GM18507 (cell line): ENCODE measurements around the gene CELF4.

Experiments
- DNase-seq: peaks from one replicate; pipeline ENCODE4 v3.0.0; 2011; ENCODE audit warnings: low read depth; ENCODE audit not compliant: insufficient read length; ENCODE audit errors: extremely low spot score
- FAIRE-seq: peaks from 2 replicates; lab custom pipeline; 2011; peaks lifted over from hg19 to GRCh38; lab: Jason Lieb, UNC

CELF4 gene

GRCh38 chr18:37505321-37505720, 60.3 kb downstream of the CELF4 start:
- DNase-seq = no peak
- FAIRE-seq = no peak

GRCh38 chr18:37502601-37503000, 63.0 kb downstream of the CELF4 start:
- DNase-seq = no peak
- no peak for FAIRE-seq

DNA sequence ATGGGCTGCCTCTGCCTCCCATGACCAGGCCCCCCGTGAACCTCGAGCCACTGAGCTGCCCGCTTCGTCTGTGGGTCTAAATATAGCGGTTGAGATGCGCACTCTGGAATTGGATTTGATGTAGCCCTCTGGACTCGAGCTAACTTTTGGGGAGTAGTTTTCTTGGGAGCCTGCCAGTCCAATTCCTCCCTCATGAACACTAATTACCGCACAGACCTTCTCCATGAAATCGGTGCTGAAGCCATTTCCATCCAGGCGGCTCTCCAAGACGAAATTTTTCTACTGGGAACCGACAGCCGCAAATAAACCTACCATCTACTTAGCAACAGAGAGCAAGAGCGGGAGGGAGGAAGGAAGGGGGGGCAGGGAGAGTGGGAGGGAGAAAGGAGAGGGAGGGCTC, 63.6 kb downstream of the CELF4 start:
- FAIRE-seq = no peak
- DNase-seq = no peak

GRCh38 chr18:37501136-37501535, 64.5 kb downstream of the CELF4 start:
- FAIRE-seq (no peak), DNase-seq (no peak)

GRCh38 chr18:37499913-37500312, 65.7 kb downstream of the CELF4 start:
- DNase-seq (no peak), FAIRE-seq (no peak)

DNA sequence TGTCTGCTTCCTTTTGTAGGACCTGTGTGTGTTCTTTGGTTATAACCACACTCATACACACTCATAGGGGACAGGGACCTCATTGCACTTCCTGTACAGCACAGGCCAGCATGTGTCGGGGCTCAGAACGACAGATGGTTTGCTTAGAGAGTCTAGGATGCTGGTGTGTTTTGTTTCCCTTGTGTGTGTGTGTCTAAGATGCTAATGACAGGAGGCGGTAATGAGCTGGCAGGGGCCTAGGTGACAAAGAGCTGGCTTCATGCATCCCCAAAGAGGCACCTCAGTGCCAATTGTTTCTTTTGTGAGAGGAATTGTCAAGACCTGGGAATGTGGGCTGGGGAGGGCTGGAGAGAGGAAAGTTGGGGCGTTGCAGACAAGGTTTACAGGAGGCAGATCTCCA, 66.6 kb downstream of the CELF4 start:
- DNase-seq = no peak
- FAIRE-seq = no peak

DNA sequence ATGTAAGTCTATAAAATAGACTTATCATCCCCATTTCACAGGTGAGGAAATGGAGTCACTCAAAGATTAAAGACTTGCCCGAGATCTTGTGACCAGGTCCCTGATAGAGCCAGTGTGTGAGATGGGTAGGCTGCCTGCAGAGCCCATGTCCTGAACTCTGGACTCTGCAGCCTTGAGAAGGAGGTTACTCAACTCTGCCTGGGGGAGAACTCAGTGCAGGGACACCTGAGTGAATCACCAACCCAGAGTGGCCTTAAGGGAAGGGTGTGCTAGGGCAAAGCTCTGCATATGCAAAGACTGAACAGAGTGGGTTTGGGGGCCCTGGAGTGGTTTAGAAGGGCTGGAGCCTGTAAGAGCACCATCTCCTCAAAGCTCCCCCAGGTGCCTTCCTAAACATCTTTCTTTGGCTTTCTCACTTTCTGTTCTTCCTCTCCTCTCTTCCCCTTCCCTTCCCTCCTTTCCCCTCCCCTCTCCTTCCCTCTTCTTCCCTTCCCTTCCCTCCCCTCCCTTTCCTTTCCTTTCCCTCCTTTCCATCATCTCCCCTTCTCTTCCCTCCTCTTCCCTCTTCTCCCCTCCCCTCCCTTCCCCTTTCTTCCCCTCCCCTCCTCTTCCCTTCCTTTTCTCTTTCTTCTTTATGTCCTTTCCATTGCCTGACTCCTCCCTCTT, 67.6 kb downstream of the CELF4 start:
- no peak for FAIRE-seq

GRCh38 chr18:37496568-37496967, 69.0 kb downstream of the CELF4 start:
- no peak for DNase-seq
- FAIRE-seq = no peak

More for the DNA sequence above, 67.6 kb downstream of the CELF4 start:
- no peak for DNase-seq

GRCh38 chr18:37495354-37495753, 70.2 kb downstream of the CELF4 start:
- FAIRE-seq (no peak), DNase-seq (no peak)

DNA sequence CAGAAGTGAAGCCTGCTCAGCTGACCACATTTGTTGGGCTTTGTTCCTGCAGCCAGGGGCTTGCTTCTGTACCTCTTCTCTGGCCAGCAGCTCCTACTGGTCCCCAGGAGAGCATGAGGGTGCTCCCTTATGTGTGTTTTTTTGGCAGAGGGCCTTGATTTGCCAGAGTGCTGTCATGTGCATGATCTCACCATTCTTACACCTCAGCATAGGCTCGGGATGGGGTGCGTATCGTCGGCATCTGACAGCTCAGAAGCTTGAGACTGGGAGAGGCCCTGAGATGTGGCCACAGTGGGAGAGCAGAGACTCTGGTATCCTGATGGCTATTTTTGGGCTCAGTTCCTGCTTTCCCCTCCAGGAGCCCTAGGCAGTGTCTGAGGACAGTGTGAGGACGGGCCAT, 71.2 kb downstream of the CELF4 start:
- FAIRE-seq = no peak
- DNase-seq = no peak

GRCh38 chr18:37493352-37493935, 72.2 kb downstream of the CELF4 start:
- FAIRE-seq = no peak
- no peak for DNase-seq

DNA sequence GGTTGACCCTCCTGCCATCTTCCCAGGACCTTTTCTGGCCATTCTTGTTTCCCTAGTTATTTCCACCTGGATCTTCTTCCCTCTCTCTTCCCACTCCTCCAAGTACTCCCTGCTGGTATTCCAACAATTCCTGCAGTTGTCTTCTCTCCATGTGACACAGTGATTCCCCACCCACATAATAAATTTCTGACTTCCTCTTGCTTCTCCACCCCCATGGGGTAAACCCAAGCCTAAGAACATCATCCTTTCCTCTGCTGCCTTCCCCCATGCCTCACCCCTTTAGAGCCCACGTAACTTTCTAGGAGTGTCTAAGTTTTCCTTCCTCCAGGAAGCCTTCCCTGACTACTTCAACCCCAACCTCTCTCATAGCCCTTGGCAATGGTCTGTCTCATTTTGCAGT, 72.6 kb downstream of the CELF4 start:
- DNase-seq = no peak
- FAIRE-seq = no peak

GRCh38 chr18:37491526-37491925, 74.1 kb downstream of the CELF4 start:
- no peak for DNase-seq
- no peak for FAIRE-seq

DNA sequence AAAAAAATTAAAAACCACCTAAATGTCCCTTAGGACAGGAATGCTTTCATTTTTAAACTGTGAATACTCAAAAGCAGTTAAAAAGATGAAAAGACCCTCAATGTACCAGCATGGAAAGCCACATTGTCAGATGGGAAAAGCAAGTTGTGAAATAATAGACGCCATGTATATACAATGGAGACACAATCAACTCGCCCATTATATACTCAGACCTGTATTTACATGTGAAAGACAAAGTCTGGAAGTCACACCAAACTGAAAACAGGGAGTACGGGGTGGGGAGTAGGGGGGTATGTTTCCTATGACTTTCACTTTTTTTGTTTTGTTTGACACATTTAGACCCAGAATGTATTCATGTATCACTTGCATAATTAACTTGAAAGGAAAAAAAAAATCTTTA, 75.6 kb downstream of the CELF4 start:
- FAIRE-seq (no peak), DNase-seq (no peak)

- FAIRE-seq (no peak), DNase-seq (no peak)
Measured at GRCh38 chr18:37489011-37489410, 76.6 kb downstream of the CELF4 start.

GRCh38 chr18:37487400-37487867, 78.2 kb downstream of the CELF4 start:
- FAIRE-seq (no peak), DNase-seq (no peak)

- DNase-seq (no peak), FAIRE-seq (no peak)
Measured at GRCh38 chr18:37486848-37487247, 78.8 kb downstream of the CELF4 start.

GRCh38 chr18:37484983-37485834, 80.4 kb downstream of the CELF4 start:
- no peak for FAIRE-seq
- no peak for DNase-seq

DNA sequence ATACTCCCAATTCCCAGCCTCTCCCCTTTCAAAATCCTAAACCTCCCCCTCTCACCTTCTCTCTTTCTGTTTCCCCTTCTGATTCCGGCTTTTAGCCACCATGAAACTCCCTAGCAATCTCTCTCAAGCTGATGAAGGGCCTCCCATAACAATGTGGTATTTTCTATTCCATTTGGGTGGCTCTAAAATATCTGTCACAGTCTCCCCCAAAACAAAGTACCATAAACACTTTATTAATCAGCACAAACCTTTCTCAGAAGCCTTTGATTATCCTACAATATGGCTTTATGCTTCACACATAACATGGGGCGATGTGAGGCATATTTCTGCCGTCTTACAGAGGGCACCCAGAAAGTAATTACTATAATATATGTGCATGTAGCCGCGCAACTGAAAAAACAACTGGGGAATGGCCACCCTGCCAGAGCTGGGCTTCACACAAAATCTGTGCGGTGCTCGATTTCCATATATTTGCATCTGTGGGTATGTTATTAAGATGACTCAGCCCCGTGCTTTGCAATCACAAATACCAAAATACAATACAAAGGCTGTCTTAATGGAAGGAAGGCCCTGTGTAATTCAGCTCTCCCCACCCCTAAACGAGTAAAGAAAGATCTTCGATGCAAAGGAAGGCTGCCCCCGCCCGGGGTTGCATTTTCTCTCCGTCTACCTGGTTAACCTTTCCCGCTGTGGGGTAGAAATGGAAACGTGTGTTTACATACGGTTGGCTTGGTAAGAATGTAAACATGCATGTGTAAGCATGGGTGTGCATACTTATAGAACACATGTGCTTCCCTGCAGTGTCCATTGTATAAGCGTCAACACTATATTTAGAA, 81.4 kb downstream of the CELF4 start:
- DNase-seq = no peak
- FAIRE-seq = no peak
